Heart right ventricle (tissue), 16 donors: ENCODE measurements around the gene IBA57. TPM values are rescaled to one million over a fixed set of nuclear protein-coding genes. Genes with fewer than 3 reads are reported as not detected.

Source experiments
- ATAC-seq, 8 donors: fragments of 200-7000 bp; cut with Tn5 transposase; one replicate each; pipeline ENCODE4 v1.9.1; 2020; ENCODE audit warnings: mild to moderate bottlenecking in 8 of 8, moderate library complexity in 8 of 8, moderate number of reproducible peaks in 1 of 8
- DNase-seq, 2 donors: peaks; one replicate each; pipeline ENCODE4 v3.0.0-alpha.2; 2020
- H3K27ac ChIP-seq, 10 donors: fragments of 200-600 bp; sonication (generic) in 2 of 10; one replicate each; pipeline versions ENCODE4 v1.5.0 to v1.8.0; 2020 to 2022; ENCODE audit warnings: mild to moderate bottlenecking in 3 of 10
- H3K27me3 ChIP-seq, 7 donors: fragments of 200-600 bp; one replicate each; pipeline ENCODE4 v1.8.0; 2021 to 2022; ENCODE audit warnings: mild to moderate bottlenecking in 2 of 7
- H3K36me3 ChIP-seq, 9 donors: fragments of 200-600 bp; sonication (generic) in 1 of 9; one replicate each; pipeline versions ENCODE4 v1.5.0 to v1.8.0; 2020 to 2022; ENCODE audit warnings: mild to moderate bottlenecking in 2 of 9
- H3K4me1 ChIP-seq, 9 donors: fragments of 200-600 bp; sonication (generic) in 1 of 9; one replicate each; pipeline versions ENCODE4 v1.5.0 to v1.8.0; 2020 to 2022; ENCODE audit warnings: mild to moderate bottlenecking in 4 of 9
- H3K4me3 ChIP-seq, 10 donors: fragments of 200-600 bp; sonication (generic) in 2 of 10; one replicate each; pipeline versions ENCODE4 v1.5.0 to v1.8.0; 2020 to 2022; ENCODE audit warnings: mild to moderate bottlenecking in 7 of 10, moderate library complexity in 2 of 10
- H3K9me3 ChIP-seq, 11 donors: fragments of 200-600 bp in 10 of 11; sonication (generic) in 2 of 11; one replicate each; pipeline versions ENCODE4 v1.5.0 to v1.8.0; 2013 to 2022; ENCODE audit warnings: mild to moderate bottlenecking in 2 of 11, control low read depth in 1 of 11, moderate library complexity in 1 of 11
- WGBS, 2 donors: extraction: QIAGEN DNeasy Blood & Tissue Kit; methylation state at CpG; one replicate each; pipeline ENCODE4 v1.1.7; 2013; ENCODE audit warnings: inconsistent platforms in 1 of 2; 5-methylcytosine and 5-hydroxymethylcytosine counted together
- intact Hi-C, 10 donors: fragments of 100-400 bp; cut with DNase I; formaldehyde crosslinking; loops; one replicate each; pipeline versions ENCODE4 v1.11.1 to v1.14.2; 2022
- polyA plus RNA-seq, 2 donors: library from polyadenylated mRNA; stranded (reverse); fragments of 200-250 nt; gene quantifications; one replicate each; pipeline ENCODE4 v1.2.3, GENCODE V29; 2013
- total RNA-seq, 10 donors: library from RNA; stranded (reverse); fragmentation: NEBNext Ultra II Directional in 3 of 10; extraction: Animal tissue kit (Norgen Biotek cat#: 25700) in 3 of 10; gene quantifications; one replicate each; pipeline versions ENCODE4 v1.2.1 to v1.2.4, GENCODE V29; 2021 to 2023
- TF ChIP-seq, protein P1 (sequence below), 9 donors: fragments of 200-600 bp; sonication (generic) in 2 of 9; IDR thresholded peaks; one replicate each; pipeline versions ENCODE4 v1.5.0 to v1.8.0; 2021 to 2022; ENCODE audit warnings: antibody characterized with exemption in 9 of 9, mild to moderate bottlenecking in 5 of 9, moderate library complexity in 1 of 9
- donor health status: Arrhythmogenic right ventricular cardiomyopathy.
- donor health status: ischemic (EF 13 %, LVEDD 7.1; RV severe dilation, severe dysfunction).
- donor health status: healthy with polysubstance abuse.
- donor health status: DM: no; HTN: yes; CAD: no.
- donor health status: DM: no; HTN: no; CAD: no.
- donor health status: ischemic (EF 25% LVEDD 6.9; RV normal size, moderate dysfunction).
- donor health status: ischemic (EF 25% LVEDD 5.7; RV mildly dilated, moderate dysfunction).
- donor health status: healthy.
- donor health status: DM: yes; HTN: yes; CAD: no.
- donor health status: Ischemic cardiomyopathy.
- donor health status: ischemic (EF 35%, LVEDD 5.7; RV mildly dilated, moderate dysfunction).
- donor health status: nonischemic (EF 11% LVEDD 7.7; RV severe dilation, severe dysfunction).
- donor health status: DM: yes; HTN: yes; CAD: no.
- donor health status: PGD.
- donor health status: ischemic (EF 29% LVEDD 5.4; RV normal size, mild dysfunction).
- donor health status: nonischemic (EF 23%, LVEDD 6.1; RV moderate dilation, normal function).

IBA57 gene
- total and polyA plus RNA-seq, 12 donors = 2.8 to 20.3 (median 16.1) TPM

DNA sequence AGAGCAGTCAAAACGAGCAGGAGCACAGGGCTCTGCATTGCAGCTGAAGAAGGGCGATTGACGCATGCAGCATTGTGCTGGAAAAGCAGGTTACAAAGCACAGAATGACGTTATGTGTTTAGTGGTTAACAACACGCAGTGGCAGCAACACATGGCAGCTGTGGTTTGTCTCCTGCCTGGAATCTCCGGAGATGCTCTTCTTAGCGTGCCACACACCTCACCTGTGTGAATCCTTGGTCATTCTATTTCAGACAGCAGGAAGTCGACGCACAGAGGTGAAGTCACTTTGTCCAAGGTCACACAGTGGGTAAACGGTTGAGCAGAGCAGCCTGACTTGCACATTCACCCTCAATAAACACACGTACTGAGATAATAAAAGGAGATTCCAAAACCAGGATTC, 56.9 kb downstream of the IBA57 start:
- ATAC-seq = no peak
- no peak overlapping the region for H3K4me3 ChIP-seq
- intact Hi-C loops = no loop called here
- DNase-seq = no peak
- peaks cover 0 to 96% (median 22%) of the 10 kb centered on the region in 9 donors for H3K36me3 ChIP-seq
- peaks cover 0 to 17% (median 8%) of the 10 kb centered on the region in 11 donors for H3K9me3 ChIP-seq
- peak overlapping the region in 1 of 10 donors; percentile 17 for H3K27ac ChIP-seq
- TF ChIP-seq, protein P1, sequence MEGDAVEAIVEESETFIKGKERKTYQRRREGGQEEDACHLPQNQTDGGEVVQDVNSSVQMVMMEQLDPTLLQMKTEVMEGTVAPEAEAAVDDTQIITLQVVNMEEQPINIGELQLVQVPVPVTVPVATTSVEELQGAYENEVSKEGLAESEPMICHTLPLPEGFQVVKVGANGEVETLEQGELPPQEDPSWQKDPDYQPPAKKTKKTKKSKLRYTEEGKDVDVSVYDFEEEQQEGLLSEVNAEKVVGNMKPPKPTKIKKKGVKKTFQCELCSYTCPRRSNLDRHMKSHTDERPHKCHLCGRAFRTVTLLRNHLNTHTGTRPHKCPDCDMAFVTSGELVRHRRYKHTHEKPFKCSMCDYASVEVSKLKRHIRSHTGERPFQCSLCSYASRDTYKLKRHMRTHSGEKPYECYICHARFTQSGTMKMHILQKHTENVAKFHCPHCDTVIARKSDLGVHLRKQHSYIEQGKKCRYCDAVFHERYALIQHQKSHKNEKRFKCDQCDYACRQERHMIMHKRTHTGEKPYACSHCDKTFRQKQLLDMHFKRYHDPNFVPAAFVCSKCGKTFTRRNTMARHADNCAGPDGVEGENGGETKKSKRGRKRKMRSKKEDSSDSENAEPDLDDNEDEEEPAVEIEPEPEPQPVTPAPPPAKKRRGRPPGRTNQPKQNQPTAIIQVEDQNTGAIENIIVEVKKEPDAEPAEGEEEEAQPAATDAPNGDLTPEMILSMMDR (IDR thresholded peaks at IDR 0.05) = no peak
- 66 to 67% methylated on average over 11 of the region's 11 CpGs for WGBS, 2 donors
- peaks cover 0 to 70% (median 15%) of the 10 kb centered on the region in 9 donors for H3K4me1 ChIP-seq
- no peaks in the 10 kb centered on the region for H3K27me3 ChIP-seq

DNA sequence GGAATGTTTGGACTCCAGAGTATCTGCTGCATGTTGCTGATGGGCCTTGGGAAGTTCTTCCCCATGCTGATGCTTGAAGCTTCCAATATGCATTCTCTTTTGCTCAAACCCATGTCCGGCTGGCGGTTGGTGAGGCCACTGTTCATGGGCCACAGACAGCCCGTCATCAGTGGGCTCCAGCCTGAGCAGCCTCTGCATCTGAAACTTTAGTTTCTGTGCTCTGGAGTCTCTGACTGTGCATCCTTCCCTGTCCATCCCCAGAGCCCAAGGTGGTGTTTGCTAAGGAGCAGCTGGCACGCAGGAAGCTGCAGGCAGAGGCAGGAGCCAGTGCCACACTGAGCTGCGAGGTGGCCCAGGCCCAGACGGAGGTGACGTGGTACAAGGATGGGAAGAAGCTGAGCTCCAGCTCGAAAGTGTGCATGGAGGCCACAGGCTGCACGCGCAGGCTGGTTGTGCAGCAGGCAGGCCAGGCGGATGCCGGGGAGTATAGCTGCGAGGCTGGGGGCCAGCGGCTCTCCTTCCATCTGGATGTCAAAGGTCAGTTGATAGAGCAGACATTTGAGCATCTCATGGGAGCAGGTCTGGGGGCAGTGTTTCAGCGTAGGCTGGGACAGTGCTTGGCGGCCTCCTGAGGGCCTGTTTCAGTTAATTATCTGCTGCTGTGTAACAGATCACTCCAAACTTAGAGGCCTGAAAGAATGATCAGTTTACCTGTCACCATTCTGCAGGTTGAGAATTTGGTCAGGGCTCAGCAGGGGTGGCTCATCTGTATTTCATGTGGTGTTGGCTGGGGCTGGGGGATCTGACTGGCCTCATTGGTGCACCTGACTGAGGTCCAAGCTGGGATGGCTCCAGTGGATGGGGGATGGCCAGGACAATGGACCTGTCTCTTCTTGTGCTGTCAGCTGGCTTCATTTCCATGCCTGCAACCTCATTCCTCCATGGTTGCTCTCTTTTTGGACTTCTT, 58.9 kb downstream of the IBA57 start:
- intact Hi-C loops = no loop called here
- DNase-seq = no peak
- TF ChIP-seq, protein P1 (IDR thresholded peaks at IDR 0.05) = no peak
- WGBS, 2 donors = 90 to 94% methylated on average over 16 of the region's 16 CpGs
- peak in 1 of 8 donors; percentile 10 for ATAC-seq
- H3K4me3 ChIP-seq = no peak overlapping the region
- no peaks in the 10 kb centered on the region for H3K27me3 ChIP-seq
- peaks cover 0 to 95% (median 28%) of the 10 kb centered on the region in 9 donors for H3K36me3 ChIP-seq
- H3K27ac ChIP-seq = no peak overlapping the region
- H3K9me3 ChIP-seq = peaks cover 0 to 17% (median 8%) of the 10 kb centered on the region in 11 donors
- H3K4me1 ChIP-seq = peaks cover 0 to 63% (median 16%) of the 10 kb centered on the region in 9 donors

GRCh38 chr1:228225165-228225710, 59.6 kb downstream of the IBA57 start:
- ATAC-seq (no peak), DNase-seq (no peak)
- no peak overlapping the region for H3K4me3 ChIP-seq
- H3K27ac ChIP-seq = no peak overlapping the region
- peaks cover 0 to 56% (median 16%) of the 10 kb centered on the region in 9 donors for H3K4me1 ChIP-seq
- no peaks in the 10 kb centered on the region for H3K27me3 ChIP-seq
- H3K36me3 ChIP-seq = peaks cover 0 to 95% (median 28%) of the 10 kb centered on the region in 9 donors
- peaks cover 0 to 17% (median 8%) of the 10 kb centered on the region in 11 donors for H3K9me3 ChIP-seq
- WGBS, 2 donors = 0 to 34% methylated on average over 2 of the region's 2 CpGs
- TF ChIP-seq, protein P1 (IDR thresholded peaks at IDR 0.05) = no peak
- intact Hi-C loops = no loop called here

GRCh38 chr1:228225740-228226139, 60.1 kb downstream of the IBA57 start:
- 44 to 63% methylated on average over 2 of the region's 2 CpGs for WGBS, 2 donors
- H3K4me1 ChIP-seq = peaks cover 0 to 56% (median 16%) of the 10 kb centered on the region in 9 donors
- no peak for DNase-seq
- H3K9me3 ChIP-seq = peaks cover 0 to 17% (median 8%) of the 10 kb centered on the region in 11 donors
- intact Hi-C loops = no loop called here
- H3K36me3 ChIP-seq = peaks cover 0 to 95% (median 28%) of the 10 kb centered on the region in 9 donors
- no peak overlapping the region for H3K4me3 ChIP-seq
- TF ChIP-seq, protein P1 (IDR thresholded peaks at IDR 0.05) = no peak
- H3K27ac ChIP-seq = peak overlapping the region in 1 of 10 donors; percentile 9
- no peaks in the 10 kb centered on the region for H3K27me3 ChIP-seq
- ATAC-seq = no peak
